ENCODE results near the gene BCR.

The BCR gene

DNA sequence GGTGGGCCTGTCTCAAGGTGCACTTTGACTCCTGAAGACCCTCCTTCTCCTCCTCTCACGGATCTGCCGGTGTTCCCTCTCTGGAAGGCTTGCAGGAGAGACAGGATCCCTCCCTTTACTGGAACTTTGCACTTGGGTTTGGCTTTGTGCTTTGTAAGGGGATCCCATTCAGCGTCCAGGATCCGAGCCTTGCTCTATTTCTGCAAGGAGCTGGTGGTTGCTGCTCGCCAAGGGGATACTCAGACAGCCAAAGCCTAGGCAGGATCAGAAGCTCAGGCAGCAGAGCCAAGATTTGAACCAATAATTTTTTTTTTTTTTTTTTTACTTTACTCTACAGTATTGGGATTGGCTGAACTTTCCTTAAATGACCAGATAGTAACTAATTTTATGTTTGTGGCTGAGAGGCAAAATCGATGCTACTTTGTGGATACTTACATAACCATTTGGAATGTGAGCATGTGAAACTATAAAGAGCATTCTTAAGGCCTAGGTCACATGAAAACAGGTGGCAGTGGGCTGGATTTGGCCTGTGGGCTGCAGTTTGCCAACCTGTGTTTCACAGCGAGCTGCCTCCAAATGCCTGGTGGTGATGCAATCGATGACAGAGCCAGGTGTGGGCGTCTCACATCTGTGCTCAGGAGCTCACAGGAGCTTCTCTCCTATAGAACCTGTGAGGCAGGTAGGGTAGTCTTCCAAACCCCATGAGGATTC is 25.2 kb downstream of the BCR start:
- Histone ChIP-seq H3K27ac (ENCODE audit: low read length) (no peak overlapping the region), H3K9me3 (ENCODE audit: insufficient read depth, low read depth, low read length) (no peaks in the 10 kb centered on the region), H3K27me3 (ENCODE audit: insufficient read depth, low read length) (no peaks in the 10 kb centered on the region)

DNA sequence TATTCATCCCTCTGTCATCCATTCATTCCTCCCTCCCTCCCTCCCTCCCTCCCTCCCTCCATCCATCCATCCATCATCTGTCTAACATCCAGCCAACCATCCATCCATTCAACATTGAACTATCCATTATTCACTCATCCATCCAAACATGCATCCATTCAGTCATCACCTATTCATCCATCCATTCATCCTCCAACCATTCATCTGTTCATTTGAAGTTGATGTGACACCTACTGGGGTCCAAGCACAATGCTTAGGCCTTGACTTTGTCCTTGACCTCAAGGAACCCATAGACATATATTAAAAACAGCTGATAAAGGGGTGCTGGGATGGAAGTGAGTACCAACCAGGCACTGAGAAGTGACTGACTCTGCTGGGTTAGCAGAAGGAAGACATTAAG is 26.6 kb downstream of the BCR start:
- Histone ChIP-seq H3K27ac (ENCODE audit: low read length) (no peak overlapping the region), H3K36me3 (ENCODE audit: insufficient read depth, low read depth, low read length) (peaks cover 23% of the 10 kb centered on the region)

More for the DNA sequence above, 25.2 kb downstream of the BCR start:
- peaks cover 27% of the 10 kb centered on the region for H3K36me3 ChIP-seq (ENCODE audit: insufficient read depth, low read depth, low read length)
- H3K4me3 ChIP-seq (ENCODE audit: low read length): no peak overlapping the region
- no peaks in the 10 kb centered on the region for H3K4me1 ChIP-seq (ENCODE audit: insufficient read depth, low read length)
- no peak overlapping the region; the same call in 1 of the 2 replicates for H3K9ac ChIP-seq (ENCODE audit: low read depth, low read length)

DNA sequence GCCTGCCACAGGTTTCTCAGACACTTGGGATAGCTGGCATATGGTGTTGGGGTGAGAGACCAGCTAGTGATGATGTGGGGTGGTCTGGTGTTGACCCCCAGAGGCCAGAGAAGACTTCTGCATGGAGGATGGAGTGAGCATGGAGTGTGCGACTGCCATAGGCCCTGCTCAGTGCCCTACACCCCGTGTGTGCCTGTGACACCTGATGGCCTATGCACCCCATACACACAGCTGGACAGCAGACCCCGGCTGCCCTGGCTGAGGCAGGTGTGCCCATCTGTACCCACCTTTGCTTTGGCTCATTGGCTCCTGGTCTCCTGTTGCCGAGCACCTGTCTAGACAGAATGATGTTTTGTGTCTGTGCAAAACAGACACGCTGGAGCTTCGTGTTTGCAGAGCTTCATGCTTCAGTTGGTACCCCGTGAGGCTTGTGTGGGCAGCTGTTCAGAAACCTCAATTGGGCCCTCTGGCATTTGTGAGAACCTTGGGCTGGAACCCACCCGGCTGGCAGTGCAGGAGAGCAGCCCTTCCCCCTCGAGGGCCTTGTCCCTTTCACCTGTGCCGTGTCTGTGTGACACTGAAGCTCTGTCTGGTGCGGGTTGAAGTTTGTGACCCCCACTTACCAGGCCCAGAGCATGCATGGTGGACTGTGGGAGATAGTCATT is 27.6 kb downstream of the BCR start:
- Histone ChIP-seq H3K9ac (ENCODE audit: low read depth, low read length) (no peak overlapping the region), H3K27ac (ENCODE audit: low read length) (no peak overlapping the region), H3K27me3 (ENCODE audit: insufficient read depth, low read length) (no peaks in the 10 kb centered on the region), H3K4me3 (ENCODE audit: low read length) (no peak overlapping the region), H3K9me3 (ENCODE audit: insufficient read depth, low read depth, low read length) (no peaks in the 10 kb centered on the region), H3K4me1 (ENCODE audit: insufficient read depth, low read length) (no peaks in the 10 kb centered on the region), H3K36me3 (ENCODE audit: insufficient read depth, low read depth, low read length) (peaks cover 23% of the 10 kb centered on the region)

More for the DNA sequence above, 26.6 kb downstream of the BCR start:
- no peak overlapping the region for H3K4me3 ChIP-seq (ENCODE audit: low read length)
- H3K27me3 ChIP-seq (ENCODE audit: insufficient read depth, low read length): no peaks in the 10 kb centered on the region
- H3K9me3 ChIP-seq (ENCODE audit: insufficient read depth, low read depth, low read length): no peaks in the 10 kb centered on the region
- H3K9ac ChIP-seq (ENCODE audit: low read depth, low read length): no peak overlapping the region
- no peaks in the 10 kb centered on the region for H3K4me1 ChIP-seq (ENCODE audit: insufficient read depth, low read length)

DNA sequence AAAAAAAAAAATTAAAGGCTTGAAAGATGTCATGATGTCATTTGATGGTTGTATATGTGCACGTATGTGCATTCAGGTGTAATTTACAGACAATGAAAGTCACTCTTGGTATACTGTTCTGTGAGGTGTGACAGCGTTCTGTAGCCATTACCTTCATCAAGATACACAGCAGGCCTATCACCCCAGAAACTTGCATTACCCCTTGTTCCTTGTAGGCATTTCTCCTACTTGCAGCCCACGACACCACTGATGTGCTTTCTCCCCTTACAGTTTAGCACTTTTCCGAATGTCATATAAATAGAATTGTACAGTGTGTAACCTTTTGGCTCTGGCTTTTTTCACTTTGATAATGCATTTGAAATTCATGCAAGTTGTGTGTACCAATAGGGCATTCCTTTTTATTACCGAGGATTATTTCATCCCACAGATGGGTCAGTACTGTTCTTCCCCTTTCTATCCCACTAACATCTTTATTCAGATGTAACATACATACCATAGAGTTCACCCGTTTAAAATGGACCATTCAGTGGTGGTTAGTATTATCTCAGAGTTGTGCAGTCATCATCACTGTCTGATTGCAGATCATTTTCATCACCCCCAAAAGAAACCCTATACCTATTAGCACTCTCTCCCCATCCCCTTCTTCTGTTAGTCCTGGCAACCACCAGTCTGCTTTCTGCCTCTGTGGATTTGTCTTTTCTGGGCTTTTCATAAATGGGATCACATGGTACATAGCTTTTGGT is 30.3 kb downstream of the BCR start:
- Histone ChIP-seq H3K4me1 (ENCODE audit: insufficient read depth, low read length) (peaks cover 3% of the 10 kb centered on the region; the same call in 1 of the 2 replicates), H3K27me3 (ENCODE audit: insufficient read depth, low read length) (no peaks in the 10 kb centered on the region), H3K4me3 (ENCODE audit: low read length) (no peak overlapping the region), H3K36me3 (ENCODE audit: insufficient read depth, low read depth, low read length) (peaks cover 10% of the 10 kb centered on the region), H3K9ac (ENCODE audit: low read depth, low read length) (no peak overlapping the region), H3K27ac (ENCODE audit: low read length) (no peak overlapping the region), H3K9me3 (ENCODE audit: insufficient read depth, low read depth, low read length) (no peaks in the 10 kb centered on the region)

DNA sequence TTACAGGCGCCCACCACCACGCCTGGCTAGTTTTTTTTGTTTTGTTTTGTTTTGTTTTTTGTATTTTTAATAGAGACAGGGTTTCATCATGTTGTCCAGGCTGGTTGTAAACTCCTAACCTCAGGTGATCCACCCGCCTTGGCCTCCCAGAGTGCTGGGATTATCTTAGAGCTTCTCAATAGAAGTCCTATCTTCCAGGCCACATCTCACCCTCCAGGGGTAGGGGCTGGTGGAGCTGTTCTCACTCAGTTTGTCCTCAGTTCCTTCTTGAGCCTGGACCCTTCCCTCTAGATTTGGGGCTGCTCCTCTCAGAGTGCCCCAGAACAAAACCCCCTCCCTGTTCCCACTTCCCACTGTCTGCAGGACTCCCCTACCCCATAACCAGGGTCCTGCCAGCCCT is 31.3 kb downstream of the BCR start:
- Histone ChIP-seq H3K4me1 (ENCODE audit: insufficient read depth, low read length) (peaks cover 3% of the 10 kb centered on the region; the same call in 1 of the 2 replicates), H3K27ac (ENCODE audit: low read length) (no peak overlapping the region), H3K9ac (ENCODE audit: low read depth, low read length) (no peak overlapping the region)

DNA sequence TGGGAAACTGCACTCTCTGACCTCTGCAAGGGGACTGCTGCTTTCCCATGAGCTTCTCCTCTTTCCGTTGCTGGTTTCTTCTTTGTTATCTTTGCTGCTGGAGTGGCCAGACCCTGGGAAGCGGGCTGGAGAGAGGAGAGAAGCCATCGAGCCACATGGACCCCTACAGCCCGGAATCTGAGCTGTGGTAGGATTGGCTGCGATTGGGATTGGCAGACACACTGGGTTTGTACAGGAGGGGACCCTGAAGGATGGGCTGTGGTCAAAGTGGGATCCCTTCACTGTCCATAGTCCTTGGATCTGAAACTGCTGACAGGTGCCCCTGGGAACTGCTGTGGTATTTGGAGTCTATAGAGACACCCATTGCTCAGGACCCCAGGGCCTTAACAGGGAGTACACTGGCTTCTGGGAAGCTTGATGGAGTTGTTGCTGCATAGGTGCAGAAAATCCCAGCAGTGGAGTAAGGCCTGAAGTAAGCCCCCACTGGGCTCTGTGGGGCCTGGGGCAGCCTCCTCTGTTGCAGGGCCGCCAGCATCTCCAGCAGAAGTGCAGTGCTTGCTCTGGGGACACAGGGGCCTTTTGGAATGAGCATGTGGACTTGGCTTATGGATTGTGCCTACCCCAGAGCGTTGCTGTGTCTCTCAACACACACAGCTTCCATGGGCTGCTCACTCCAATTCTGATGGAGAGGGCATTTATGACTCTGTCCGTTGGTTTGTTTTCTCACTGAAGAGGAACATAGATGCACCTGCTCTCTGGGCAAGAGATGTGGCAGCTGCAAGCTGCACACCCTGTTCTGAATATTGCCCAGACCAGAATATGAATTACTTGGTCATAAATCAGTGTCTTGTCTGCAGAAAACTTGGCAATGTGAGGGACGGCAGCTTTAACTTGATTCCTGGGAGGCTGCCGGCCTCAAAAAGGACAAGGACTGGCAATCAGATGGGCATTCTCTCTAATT is 32.0 kb downstream of the BCR start:
- peaks cover 3% of the 10 kb centered on the region; the same call in 1 of the 2 replicates for H3K4me1 ChIP-seq (ENCODE audit: insufficient read depth, low read length)
- peaks cover 10% of the 10 kb centered on the region for H3K36me3 ChIP-seq (ENCODE audit: insufficient read depth, low read depth, low read length)
- no peaks in the 10 kb centered on the region for H3K9me3 ChIP-seq (ENCODE audit: insufficient read depth, low read depth, low read length)
- no peaks in the 10 kb centered on the region for H3K27me3 ChIP-seq (ENCODE audit: insufficient read depth, low read length)
- H3K4me3 ChIP-seq (ENCODE audit: low read length): no peak overlapping the region
- no peak overlapping the region for H3K27ac ChIP-seq (ENCODE audit: low read length)
- H3K9ac ChIP-seq (ENCODE audit: low read depth, low read length): no peak overlapping the region

More for the DNA sequence above, 31.3 kb downstream of the BCR start:
- Histone ChIP-seq H3K9me3 (ENCODE audit: insufficient read depth, low read depth, low read length) (no peaks in the 10 kb centered on the region), H3K27me3 (ENCODE audit: insufficient read depth, low read length) (no peaks in the 10 kb centered on the region), H3K4me3 (ENCODE audit: low read length) (no peak overlapping the region), H3K36me3 (ENCODE audit: insufficient read depth, low read depth, low read length) (peaks cover 10% of the 10 kb centered on the region)

DNA sequence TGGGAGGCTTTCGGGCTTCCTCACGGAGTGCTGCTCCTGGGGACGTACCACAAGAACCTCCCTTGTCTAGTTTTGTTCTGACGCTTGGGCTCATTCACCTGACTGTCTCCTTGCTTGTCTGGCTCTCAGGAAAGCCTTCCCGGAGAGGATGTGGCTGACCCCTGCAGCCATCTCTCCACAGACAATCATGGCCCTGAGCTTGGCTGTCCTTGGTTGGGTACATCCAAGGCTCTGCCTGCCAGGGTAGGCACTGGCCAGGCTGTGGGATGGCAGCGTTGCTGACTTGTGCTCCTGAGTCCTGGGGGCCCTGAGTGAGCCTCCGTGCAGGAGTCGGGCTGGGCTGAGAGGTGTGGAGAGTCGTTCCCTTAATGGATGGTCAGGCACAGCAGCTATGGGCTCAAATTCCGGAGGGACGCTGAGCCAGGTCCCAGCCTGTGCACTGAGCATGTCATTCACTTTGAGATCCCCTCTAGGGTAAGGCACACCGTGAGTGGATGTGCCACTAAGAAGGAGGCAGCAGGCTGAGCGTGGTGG is 32.8 kb downstream of the BCR start:
- H3K36me3 ChIP-seq (ENCODE audit: insufficient read depth, low read depth, low read length): peaks cover 4% of the 10 kb centered on the region
- H3K4me1 ChIP-seq (ENCODE audit: insufficient read depth, low read length): peaks cover 5% of the 10 kb centered on the region
- no peaks in the 10 kb centered on the region for H3K27me3 ChIP-seq (ENCODE audit: insufficient read depth, low read length)
- no peak overlapping the region for H3K4me3 ChIP-seq (ENCODE audit: low read length)
- H3K9me3 ChIP-seq (ENCODE audit: insufficient read depth, low read depth, low read length): no peaks in the 10 kb centered on the region
- no peak overlapping the region for H3K27ac ChIP-seq (ENCODE audit: low read length)
- no peak overlapping the region for H3K9ac ChIP-seq (ENCODE audit: low read depth, low read length)

DNA sequence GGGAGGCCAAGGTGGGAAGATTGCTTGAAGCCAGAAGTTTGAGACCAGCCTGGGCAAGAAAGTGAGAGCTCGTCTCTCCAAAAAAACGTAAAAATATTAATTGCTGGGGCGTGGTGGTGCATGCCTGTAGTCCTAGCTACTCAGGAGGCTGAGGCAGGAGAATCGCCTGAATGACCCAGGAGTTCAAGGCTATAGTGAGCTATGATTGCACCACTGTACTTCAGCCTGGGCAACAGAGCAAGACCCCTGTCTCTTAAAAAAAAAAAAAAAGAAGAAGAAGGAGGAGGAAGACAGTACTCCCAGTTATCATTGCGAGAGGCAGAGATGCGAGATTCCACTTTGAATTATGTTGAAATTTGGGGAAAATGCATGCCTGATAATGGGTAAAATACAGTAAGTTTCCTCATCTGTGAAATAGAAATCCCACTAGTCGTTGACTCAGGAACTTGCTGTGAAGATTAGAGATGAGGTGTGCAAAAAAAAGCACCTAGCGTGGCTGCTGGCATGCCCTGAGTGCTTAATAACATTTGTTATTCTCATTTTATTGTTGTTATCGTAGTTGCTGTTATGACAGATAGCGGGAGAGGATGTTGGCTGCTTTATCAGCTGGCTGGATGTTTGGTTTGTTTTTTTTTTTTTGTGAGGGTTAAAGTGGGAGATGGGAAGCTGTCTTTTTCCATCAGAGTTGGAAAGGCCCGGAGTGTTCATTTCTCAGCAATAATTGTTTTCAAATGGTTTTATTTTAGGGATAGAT is 33.4 kb downstream of the BCR start:
- H3K4me1 ChIP-seq (ENCODE audit: insufficient read depth, low read length): peaks cover 12% of the 10 kb centered on the region
- H3K27me3 ChIP-seq (ENCODE audit: insufficient read depth, low read length): no peaks in the 10 kb centered on the region
- no peaks in the 10 kb centered on the region for H3K9me3 ChIP-seq (ENCODE audit: insufficient read depth, low read depth, low read length)
- no peak overlapping the region for H3K27ac ChIP-seq (ENCODE audit: low read length)
- H3K36me3 ChIP-seq (ENCODE audit: insufficient read depth, low read depth, low read length): peaks cover 3% of the 10 kb centered on the region
- H3K4me3 ChIP-seq (ENCODE audit: low read length): no peak overlapping the region
- H3K9ac ChIP-seq (ENCODE audit: low read depth, low read length): no peak overlapping the region

DNA sequence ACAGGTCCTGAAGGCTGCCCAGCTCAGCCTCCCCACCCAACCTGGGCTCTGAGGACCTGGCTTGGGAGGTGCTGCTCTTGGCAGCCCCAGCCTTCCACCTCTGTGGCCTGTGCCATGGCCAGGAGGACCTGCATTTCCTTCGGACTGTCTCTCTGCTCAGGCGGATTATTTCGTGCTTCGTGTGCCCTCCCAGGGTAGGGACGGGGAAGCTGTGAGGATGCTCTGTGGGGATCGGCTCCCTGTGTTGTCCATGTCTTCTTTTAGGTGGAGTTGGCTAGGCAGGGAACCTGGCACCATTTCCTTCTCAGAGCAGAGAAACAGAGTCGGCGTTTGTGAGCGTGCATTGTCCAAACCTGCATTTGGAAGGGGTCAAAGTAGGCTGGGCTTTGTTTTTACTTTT is 34.1 kb downstream of the BCR start:
- Histone ChIP-seq H3K4me3 (ENCODE audit: low read length) (no peak overlapping the region), H3K27me3 (ENCODE audit: insufficient read depth, low read length) (no peaks in the 10 kb centered on the region), H3K9me3 (ENCODE audit: insufficient read depth, low read depth, low read length) (no peaks in the 10 kb centered on the region), H3K9ac (ENCODE audit: low read depth, low read length) (no peak overlapping the region), H3K36me3 (ENCODE audit: insufficient read depth, low read depth, low read length) (no peaks in the 10 kb centered on the region; the same call in 1 of the 2 replicates), H3K4me1 (ENCODE audit: insufficient read depth, low read length) (peaks cover 17% of the 10 kb centered on the region), H3K27ac (ENCODE audit: low read length) (no peak overlapping the region)

DNA sequence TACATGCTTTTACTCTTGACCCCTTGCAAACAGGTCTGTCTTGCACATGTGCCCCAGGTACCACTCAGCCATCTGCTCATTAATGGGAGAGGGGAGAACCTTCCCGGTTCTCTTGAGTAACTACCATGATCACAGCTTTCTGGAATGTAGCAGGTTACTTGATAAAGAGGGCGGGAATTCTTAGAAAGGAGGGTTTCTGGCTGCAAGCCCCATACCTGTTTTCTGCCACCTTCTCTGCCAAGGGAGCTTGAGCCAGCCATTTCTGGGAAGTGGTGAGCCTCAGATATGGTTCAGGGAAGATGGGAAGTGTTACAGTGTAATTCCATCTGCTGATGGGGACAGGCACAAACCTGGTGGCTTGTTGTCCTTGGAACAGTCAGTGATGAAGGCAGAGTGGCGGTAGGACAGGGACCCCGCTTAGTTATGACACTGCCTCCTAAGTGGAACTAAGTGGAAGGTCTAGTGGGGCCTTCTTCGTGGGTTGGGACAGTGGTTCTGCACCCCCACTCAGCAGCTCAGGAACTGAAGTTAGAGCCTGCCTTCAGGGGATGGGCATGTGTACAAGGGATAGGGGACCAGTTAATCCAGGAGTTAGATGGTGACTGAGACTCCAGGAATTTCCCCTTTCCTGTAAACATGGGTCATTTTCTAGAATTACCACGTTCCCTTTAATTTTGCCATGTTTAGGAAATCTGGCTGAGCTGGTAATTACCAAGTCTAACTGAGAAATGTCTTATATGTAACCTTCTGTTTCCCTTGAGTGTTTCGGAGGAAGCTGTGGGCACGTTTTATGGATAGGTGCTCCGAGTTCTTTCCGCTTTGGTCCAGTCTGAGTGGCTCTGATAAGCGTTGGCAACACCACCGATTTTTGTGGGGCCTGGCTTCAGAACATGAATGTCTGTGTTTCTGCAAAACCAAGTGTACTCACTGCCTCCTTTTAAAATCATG is 35.3 kb downstream of the BCR start:
- no peak overlapping the region for H3K9ac ChIP-seq (ENCODE audit: low read depth, low read length)
- no peaks in the 10 kb centered on the region for H3K27me3 ChIP-seq (ENCODE audit: insufficient read depth, low read length)
- H3K36me3 ChIP-seq (ENCODE audit: insufficient read depth, low read depth, low read length): no peaks in the 10 kb centered on the region; the same call in 1 of the 2 replicates
- H3K4me1 ChIP-seq (ENCODE audit: insufficient read depth, low read length): peaks cover 27% of the 10 kb centered on the region
- H3K9me3 ChIP-seq (ENCODE audit: insufficient read depth, low read depth, low read length): no peaks in the 10 kb centered on the region
- H3K27ac ChIP-seq (ENCODE audit: low read length): no peak overlapping the region
- no peak overlapping the region for H3K4me3 ChIP-seq (ENCODE audit: low read length)
